ENCODE measurements around the gene CGB7. TPM values are rescaled to one million over a fixed set of nuclear protein-coding genes. Genes with fewer than 3 reads are reported as not detected.
"Not testable (repeated sequence)": the region's sequence is repeated elsewhere in the genome, so short reads cannot be mapped to it uniquely, and the experiment has no call there.

CGB7 gene
- total RNA-seq, 1 donor from 2014 or later: not detected

- H3K9me3 Mint-ChIP-seq: no peaks in the 10 kb centered on the region
- no peak for TF ChIP-seq CTCF (conservative IDR thresholded peaks at IDR 0.05)
- H3K27ac Mint-ChIP-seq (ENCODE audit: unreplicated experiment): no peak overlapping the region
- peak overlapping the region; percentile 4 for H3K4me3 Mint-ChIP-seq
- H3K36me3 Mint-ChIP-seq (ENCODE audit: low read depth): no peaks in the 10 kb centered on the region
- H3K4me1 Mint-ChIP-seq: peaks cover 10% of the 10 kb centered on the region
- DNase-seq (ENCODE audit: low read depth, low spot score): no peak
- H3K27me3 Mint-ChIP-seq (ENCODE audit: low read depth): peaks cover 76% of the 10 kb centered on the region
Measured at GRCh38 chr19:49059053-49059452, 1.5 kb upstream of the CGB7 start.

- Mint-ChIP-seq H3K9me3 (no peaks in the 10 kb centered on the region), H3K36me3 (ENCODE audit: low read depth) (no peaks in the 10 kb centered on the region), H3K4me1 (peaks cover 10% of the 10 kb centered on the region), H3K27me3 (ENCODE audit: low read depth) (peaks cover 71% of the 10 kb centered on the region), H3K4me3 (no peak overlapping the region), H3K27ac (ENCODE audit: unreplicated experiment) (no peak overlapping the region)
- no peak for TF ChIP-seq CTCF (conservative IDR thresholded peaks at IDR 0.05)
- no peak for DNase-seq (ENCODE audit: low read depth, low spot score)
Measured at GRCh38 chr19:49058562-49058961, 1.0 kb upstream of the CGB7 start.

GRCh38 chr19:49056902-49057596 is 500 bp downstream of the CGB7 start:
- H3K4me1 Mint-ChIP-seq; H3K36me3 Mint-ChIP-seq (ENCODE audit: low read depth); DNase-seq (ENCODE audit: low read depth, low spot score); H3K9me3 Mint-ChIP-seq; H3K27ac Mint-ChIP-seq (ENCODE audit: unreplicated experiment): not testable (repeated sequence)
- H3K27me3 Mint-ChIP-seq (ENCODE audit: low read depth): peaks cover 64% of the 10 kb centered on the region
- H3K4me3 Mint-ChIP-seq: peak overlapping the region; percentile 79

GRCh38 chr19:49056101-49056901 is 1.2 kb downstream of the CGB7 start:
- H3K9me3 Mint-ChIP-seq: no peaks in the 10 kb centered on the region
- H3K27me3 Mint-ChIP-seq (ENCODE audit: low read depth): peaks cover 64% of the 10 kb centered on the region
- peak overlapping the region; percentile 38 for H3K4me3 Mint-ChIP-seq
- H3K4me1 Mint-ChIP-seq: peaks cover 10% of the 10 kb centered on the region
- DNase-seq (ENCODE audit: low read depth, low spot score): peak; percentile 53
- no peaks in the 10 kb centered on the region for H3K36me3 Mint-ChIP-seq (ENCODE audit: low read depth)
- no peak overlapping the region for H3K27ac Mint-ChIP-seq (ENCODE audit: unreplicated experiment)
- TF ChIP-seq CTCF (conservative IDR thresholded peaks at IDR 0.05): peak; percentile 51

GRCh38 chr19:49050376-49051033 is 7.0 kb downstream of the CGB7 start:
- not testable (repeated sequence) for H3K36me3 Mint-ChIP-seq (ENCODE audit: low read depth); H3K4me3 Mint-ChIP-seq; H3K4me1 Mint-ChIP-seq; H3K27me3 Mint-ChIP-seq (ENCODE audit: low read depth); H3K27ac Mint-ChIP-seq (ENCODE audit: unreplicated experiment); H3K9me3 Mint-ChIP-seq; DNase-seq (ENCODE audit: low read depth, low spot score)

GRCh38 chr19:49049834-49050233 is 7.7 kb downstream of the CGB7 start:
- H3K9me3 Mint-ChIP-seq; H3K27ac Mint-ChIP-seq (ENCODE audit: unreplicated experiment); H3K27me3 Mint-ChIP-seq (ENCODE audit: low read depth); H3K4me1 Mint-ChIP-seq; H3K36me3 Mint-ChIP-seq (ENCODE audit: low read depth); H3K4me3 Mint-ChIP-seq; DNase-seq (ENCODE audit: low read depth, low spot score): not testable (repeated sequence)

GRCh38 chr19:49049011-49049410 is 8.5 kb downstream of the CGB7 start, which contains the start of gene CGB8:
CGB8 (minus strand) TSS chr19:49049111; CDS start chr19:49048739, 372 bp downstream.
- DNase-seq (ENCODE audit: low read depth, low spot score); H3K9me3 Mint-ChIP-seq; H3K4me1 Mint-ChIP-seq; H3K4me3 Mint-ChIP-seq; H3K36me3 Mint-ChIP-seq (ENCODE audit: low read depth); H3K27ac Mint-ChIP-seq (ENCODE audit: unreplicated experiment); H3K27me3 Mint-ChIP-seq (ENCODE audit: low read depth): not testable (repeated sequence)

- not testable (repeated sequence) for H3K9me3 Mint-ChIP-seq; H3K27me3 Mint-ChIP-seq (ENCODE audit: low read depth); H3K36me3 Mint-ChIP-seq (ENCODE audit: low read depth); H3K27ac Mint-ChIP-seq (ENCODE audit: unreplicated experiment); DNase-seq (ENCODE audit: low read depth, low spot score); H3K4me3 Mint-ChIP-seq; H3K4me1 Mint-ChIP-seq
Measured at GRCh38 chr19:49043548-49043947, 14.0 kb downstream of the CGB7 start, which contains the start of gene CGB5. CGB5 (plus strand) TSS chr19:49043848; CDS start chr19:49044210, 362 bp downstream.

GRCh38 chr19:49042666-49043065 is 14.9 kb downstream of the CGB7 start:
- H3K4me3 Mint-ChIP-seq; H3K27me3 Mint-ChIP-seq (ENCODE audit: low read depth); H3K27ac Mint-ChIP-seq (ENCODE audit: unreplicated experiment); H3K36me3 Mint-ChIP-seq (ENCODE audit: low read depth); DNase-seq (ENCODE audit: low read depth, low spot score); H3K9me3 Mint-ChIP-seq; H3K4me1 Mint-ChIP-seq: not testable (repeated sequence)

All from neural crest cell (in vitro differentiated cells).